ENCODE measurements around the gene SGCD. TPM values are rescaled to one million over a fixed set of nuclear protein-coding genes. Genes with fewer than 3 reads are reported as not detected.

The SGCD gene
- total RNA-seq, 4 donors from 2014 or later, result 0.53 to 2.3 (median 1.2) TPM

DNA sequence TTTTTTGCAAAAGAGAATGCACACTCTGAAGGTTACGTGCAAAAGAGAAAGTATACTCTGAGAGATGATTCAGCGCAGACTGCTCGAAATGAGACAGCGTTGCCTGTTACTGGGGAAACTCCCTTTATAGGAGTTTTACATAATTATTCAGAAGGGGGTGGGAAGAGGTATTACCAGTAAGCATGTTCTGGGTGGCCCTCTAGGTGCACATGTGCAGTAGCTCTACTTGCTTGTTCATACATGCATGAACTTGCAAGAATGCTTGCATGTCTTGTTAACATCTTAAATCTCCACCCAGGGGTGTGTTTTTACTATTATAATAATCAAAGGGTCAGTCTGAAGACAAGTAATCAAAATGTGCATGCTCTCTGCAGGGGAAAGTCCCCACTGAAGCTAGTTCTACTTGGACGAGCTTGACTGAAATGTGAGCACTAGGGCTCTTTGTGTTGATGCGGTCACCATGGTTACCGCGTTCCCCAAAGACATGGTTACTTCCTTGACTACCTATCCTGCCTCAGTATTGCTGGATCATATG is 75.5 kb downstream of the SGCD start:
- 57 to 61% methylated on average over 8 of the region's 8 CpGs for WGBS, 2 donors
- TF ChIP-seq, protein P1, sequence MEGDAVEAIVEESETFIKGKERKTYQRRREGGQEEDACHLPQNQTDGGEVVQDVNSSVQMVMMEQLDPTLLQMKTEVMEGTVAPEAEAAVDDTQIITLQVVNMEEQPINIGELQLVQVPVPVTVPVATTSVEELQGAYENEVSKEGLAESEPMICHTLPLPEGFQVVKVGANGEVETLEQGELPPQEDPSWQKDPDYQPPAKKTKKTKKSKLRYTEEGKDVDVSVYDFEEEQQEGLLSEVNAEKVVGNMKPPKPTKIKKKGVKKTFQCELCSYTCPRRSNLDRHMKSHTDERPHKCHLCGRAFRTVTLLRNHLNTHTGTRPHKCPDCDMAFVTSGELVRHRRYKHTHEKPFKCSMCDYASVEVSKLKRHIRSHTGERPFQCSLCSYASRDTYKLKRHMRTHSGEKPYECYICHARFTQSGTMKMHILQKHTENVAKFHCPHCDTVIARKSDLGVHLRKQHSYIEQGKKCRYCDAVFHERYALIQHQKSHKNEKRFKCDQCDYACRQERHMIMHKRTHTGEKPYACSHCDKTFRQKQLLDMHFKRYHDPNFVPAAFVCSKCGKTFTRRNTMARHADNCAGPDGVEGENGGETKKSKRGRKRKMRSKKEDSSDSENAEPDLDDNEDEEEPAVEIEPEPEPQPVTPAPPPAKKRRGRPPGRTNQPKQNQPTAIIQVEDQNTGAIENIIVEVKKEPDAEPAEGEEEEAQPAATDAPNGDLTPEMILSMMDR (IDR thresholded peaks at IDR 0.05), result no peak
- no peak for TF ChIP-seq POLR2A (IDR thresholded peaks at IDR 0.05)
- no peak for DNase-seq (ENCODE audit: low spot score in 2 of 2)
- no peak overlapping the region for H3K4me3 ChIP-seq (ENCODE audit: low read depth, poor library complexity, severe bottlenecking)
- intact Hi-C loops (cut with DNase I; ENCODE audit: low total_unique reads), result no loop called here

GRCh38 chr5:156405988-156406387 is 79.0 kb downstream of the SGCD start:
- TF ChIP-seq POLR2A (IDR thresholded peaks at IDR 0.05), result no peak
- no peak overlapping the region for H3K4me3 ChIP-seq (ENCODE audit: low read depth, poor library complexity, severe bottlenecking)
- intact Hi-C loops (cut with DNase I; ENCODE audit: low total_unique reads), result no loop called here
- DNase-seq (ENCODE audit: low spot score in 2 of 2), result no peak
- 58 to 71% methylated on average over 3 of the region's 3 CpGs for WGBS, 2 donors

GRCh38 chr5:156407251-156407650 is 80.3 kb downstream of the SGCD start:
- no peak for TF ChIP-seq POLR2A (IDR thresholded peaks at IDR 0.05)
- TF ChIP-seq, protein P1 (IDR thresholded peaks at IDR 0.05), result no peak
- DNase-seq (ENCODE audit: low spot score in 2 of 2), result no peak
- WGBS, 2 donors, result 73 to 91% methylated on average over 2 to 3 of the region's 3 CpGs
- H3K4me3 ChIP-seq (ENCODE audit: low read depth, poor library complexity, severe bottlenecking), result no peak overlapping the region
- intact Hi-C loops (cut with DNase I; ENCODE audit: low total_unique reads), result no loop called here

DNA sequence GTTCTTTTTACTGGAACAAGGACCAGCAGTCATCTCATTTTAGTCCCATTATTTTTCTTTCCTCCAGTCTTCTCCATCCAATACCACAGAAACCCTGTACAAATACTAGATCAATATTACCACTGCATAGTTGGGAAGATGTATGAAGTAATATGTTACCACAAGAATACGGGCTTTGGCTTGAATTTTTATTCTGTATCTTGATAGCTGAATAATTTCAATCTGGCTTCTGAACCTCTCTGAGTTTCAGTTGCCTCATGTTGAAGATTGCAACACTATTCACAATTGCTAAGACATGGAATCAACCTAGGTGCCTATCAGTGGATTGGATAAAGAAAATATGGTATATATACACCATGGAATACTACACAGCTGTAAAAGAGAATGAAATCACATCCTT is 82.9 kb downstream of the SGCD start:
- intact Hi-C loops (cut with DNase I; ENCODE audit: low total_unique reads), result no loop called here
- no peak overlapping the region for H3K4me3 ChIP-seq (ENCODE audit: low read depth, poor library complexity, severe bottlenecking)
- 71% methylated on average over 1 of the region's 1 CpG for WGBS, 2 donors
- TF ChIP-seq, protein P1 (IDR thresholded peaks at IDR 0.05), result no peak
- no peak for TF ChIP-seq POLR2A (IDR thresholded peaks at IDR 0.05)
- no peak for DNase-seq (ENCODE audit: low spot score in 2 of 2)

DNA sequence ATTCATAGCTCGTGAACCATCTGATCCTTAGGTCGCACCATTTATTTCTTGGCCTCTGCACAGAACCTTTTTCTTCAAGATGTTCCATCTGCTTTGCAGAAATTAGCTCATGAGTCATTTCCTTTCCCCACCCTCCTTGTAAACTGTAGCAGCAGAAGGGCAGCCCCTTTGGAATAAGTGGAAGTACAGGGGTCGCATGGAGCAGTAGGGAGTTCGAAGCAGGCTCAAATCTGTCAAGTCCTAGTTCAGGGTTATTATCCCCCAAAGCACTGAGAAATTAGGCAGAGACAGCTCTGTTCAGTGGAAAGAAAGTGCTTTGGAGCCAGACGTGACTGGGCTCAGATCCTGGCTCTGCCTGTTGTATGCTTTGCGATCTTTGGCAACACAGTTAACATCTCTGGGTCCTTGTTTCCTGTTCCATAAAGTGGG is 84.2 kb downstream of the SGCD start:
- 27 to 39% methylated on average over 6 of the region's 6 CpGs for WGBS, 2 donors
- no peak for DNase-seq (ENCODE audit: low spot score in 2 of 2)
- H3K4me3 ChIP-seq (ENCODE audit: low read depth, poor library complexity, severe bottlenecking), result no peak overlapping the region

DNA sequence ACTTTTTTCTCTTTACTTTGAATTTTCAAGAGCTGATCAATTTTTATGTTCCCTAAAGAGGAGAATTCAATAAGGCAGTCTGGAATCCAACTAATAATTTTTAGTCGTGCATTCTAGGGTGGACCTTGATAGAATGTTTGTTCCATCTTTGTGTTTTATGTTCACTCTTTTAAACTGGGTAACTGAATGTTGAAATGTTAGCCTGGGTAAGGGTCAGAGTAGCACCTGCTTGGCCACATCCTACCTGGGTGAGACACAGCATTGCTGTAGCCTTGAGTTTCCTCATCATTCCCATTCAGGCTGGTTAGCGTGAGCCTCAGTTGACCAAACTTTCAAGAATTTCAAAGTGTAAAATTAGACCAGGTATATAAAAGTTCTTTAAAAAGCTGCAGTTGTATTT is 85.0 kb downstream of the SGCD start:
- H3K4me3 ChIP-seq (ENCODE audit: low read depth, poor library complexity, severe bottlenecking), result no peak overlapping the region
- DNase-seq (ENCODE audit: low spot score in 2 of 2), result no peak
- intact Hi-C loops (cut with DNase I; ENCODE audit: low total_unique reads), result no loop called here
- TF ChIP-seq, protein P1 (IDR thresholded peaks at IDR 0.05), result no peak
- no peak for TF ChIP-seq POLR2A (IDR thresholded peaks at IDR 0.05)
- WGBS, 2 donors, result 69 to 85% methylated on average over 2 of the region's 2 CpGs

More for the DNA sequence above, 84.2 kb downstream of the SGCD start:
- intact Hi-C loops (cut with DNase I; ENCODE audit: low total_unique reads), result no loop called here
- TF ChIP-seq, protein P1 (IDR thresholded peaks at IDR 0.05), result no peak
